HG03175 (cell line): ENCODE measurements around the gene HARS2.
"Not testable (repeated sequence)": the region's sequence is repeated elsewhere in the genome, so short reads cannot be mapped to it uniquely, and the experiment has no call there.

Experiments
- ATAC-seq: cut with Tn5 transposase; IDR thresholded peaks from one replicate; pipeline ENCODE4 v1.9.1; 2021; ENCODE audit warnings: mild to moderate bottlenecking, moderate library complexity; ENCODE audit not compliant: unreplicated experiment

HARS2 gene

GRCh38 chr5:140690941-140691924 is at the start of gene HARS2, which contains the start of gene HARS1:
HARS2 (plus strand) TSS chr5:140691455; CDS start chr5:140691649, 194 bp downstream.
HARS1 (minus strand) TSS chr5:140691370; CDS start chr5:140691304, 66 bp downstream.
- ATAC-seq = peak; percentile 99

DNA sequence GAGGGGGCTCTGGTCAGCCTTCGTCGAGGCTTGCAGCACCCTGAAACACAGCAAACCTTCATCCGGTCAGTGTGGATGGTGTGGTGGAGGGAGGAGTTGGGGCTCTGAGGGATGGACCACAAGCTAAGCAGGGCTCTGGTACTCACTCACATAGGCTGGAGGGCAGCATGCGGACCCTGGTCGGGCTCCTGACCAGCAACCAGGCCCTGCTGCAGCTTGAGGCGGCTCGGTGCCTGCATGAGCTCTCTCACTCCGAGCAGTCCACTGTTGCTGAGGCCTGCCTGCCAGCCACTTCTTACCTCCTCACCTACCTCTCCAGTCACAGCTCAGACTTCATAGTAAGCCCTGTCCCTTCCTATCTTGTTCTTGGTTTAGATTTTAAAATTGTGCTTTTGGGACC is 49.5 kb upstream of the HARS2 start:
- ATAC-seq = no peak

GRCh38 chr5:140642718-140643117 is 48.5 kb upstream of the HARS2 start:
- no peak for ATAC-seq

GRCh38 chr5:140647042-140647419 is 44.2 kb upstream of the HARS2 start:
- ATAC-seq = no peak

- no peak for ATAC-seq
Measured at GRCh38 chr5:140658870-140659269, 32.4 kb upstream of the HARS2 start.

GRCh38 chr5:140660371-140660770 is 30.9 kb upstream of the HARS2 start:
- ATAC-seq = not testable (repeated sequence)

GRCh38 chr5:140664030-140664358 is 27.3 kb upstream of the HARS2 start:
- no peak for ATAC-seq

- ATAC-seq = peak; percentile 97
Measured at GRCh38 chr5:140664359-140665119, 26.7 kb upstream of the HARS2 start, which contains the start of gene WDR55. WDR55 (plus strand) TSS chr5:140664904; CDS start chr5:140664913, 9 bp downstream.

DNA sequence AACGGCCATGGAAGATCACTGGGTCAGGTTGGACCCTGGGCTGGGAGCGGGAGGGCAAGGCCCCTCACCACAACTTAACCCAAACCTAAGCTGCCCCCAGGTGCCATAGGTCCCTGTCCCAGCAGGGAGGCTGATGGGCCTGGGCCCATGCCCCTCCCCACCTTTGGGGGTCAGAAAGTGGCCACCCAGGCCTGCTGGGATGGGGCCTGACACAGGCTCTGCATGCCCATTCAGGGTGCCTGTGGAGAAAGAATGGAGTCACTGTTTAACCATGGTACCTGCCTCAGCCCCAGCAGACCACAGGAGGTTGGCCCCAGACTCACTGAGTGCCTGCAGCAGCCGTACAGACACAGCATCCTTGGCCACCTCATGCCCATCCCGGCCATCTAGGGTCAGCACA is 20.2 kb upstream of the HARS2 start:
- not testable (repeated sequence) for ATAC-seq

- no peak for ATAC-seq
Measured at GRCh38 chr5:140671472-140672125, 19.7 kb upstream of the HARS2 start.

DNA sequence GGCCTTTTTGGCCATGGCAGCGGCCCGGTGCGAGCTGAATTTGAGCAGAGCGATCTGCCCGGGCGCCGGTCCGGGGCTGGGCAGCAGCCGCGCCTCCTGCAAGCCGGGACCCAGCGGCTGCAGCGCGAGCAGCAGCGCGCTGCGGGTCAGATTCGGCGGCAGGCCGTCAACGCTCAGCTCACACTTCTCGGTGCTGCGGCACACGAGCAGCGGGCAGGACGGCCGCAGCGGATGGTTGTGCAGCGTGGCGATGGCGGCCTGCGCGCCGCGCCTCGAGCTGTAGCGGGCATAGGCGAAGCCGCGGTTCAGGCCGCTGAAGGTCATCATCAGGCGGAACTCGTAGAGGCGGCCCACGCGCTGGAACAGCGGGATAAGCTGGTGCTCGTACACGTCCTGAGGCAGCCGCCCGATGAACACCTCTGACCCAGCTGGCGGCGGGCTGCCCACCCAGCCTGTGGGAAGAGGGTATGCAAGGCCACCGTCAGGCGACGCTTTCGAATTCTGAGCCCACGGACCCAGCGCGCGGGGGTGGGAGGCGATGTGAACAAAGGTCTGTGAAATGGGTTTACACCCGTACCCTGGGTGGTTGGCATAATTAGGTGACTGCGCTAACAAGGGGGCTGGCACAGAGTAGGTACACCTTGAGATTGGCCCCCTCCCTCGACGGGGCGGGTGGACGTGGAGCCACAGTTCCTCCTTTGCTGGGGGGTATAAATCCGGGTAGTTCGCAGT is 18.6 kb upstream of the HARS2 start:
- no peak for ATAC-seq

DNA sequence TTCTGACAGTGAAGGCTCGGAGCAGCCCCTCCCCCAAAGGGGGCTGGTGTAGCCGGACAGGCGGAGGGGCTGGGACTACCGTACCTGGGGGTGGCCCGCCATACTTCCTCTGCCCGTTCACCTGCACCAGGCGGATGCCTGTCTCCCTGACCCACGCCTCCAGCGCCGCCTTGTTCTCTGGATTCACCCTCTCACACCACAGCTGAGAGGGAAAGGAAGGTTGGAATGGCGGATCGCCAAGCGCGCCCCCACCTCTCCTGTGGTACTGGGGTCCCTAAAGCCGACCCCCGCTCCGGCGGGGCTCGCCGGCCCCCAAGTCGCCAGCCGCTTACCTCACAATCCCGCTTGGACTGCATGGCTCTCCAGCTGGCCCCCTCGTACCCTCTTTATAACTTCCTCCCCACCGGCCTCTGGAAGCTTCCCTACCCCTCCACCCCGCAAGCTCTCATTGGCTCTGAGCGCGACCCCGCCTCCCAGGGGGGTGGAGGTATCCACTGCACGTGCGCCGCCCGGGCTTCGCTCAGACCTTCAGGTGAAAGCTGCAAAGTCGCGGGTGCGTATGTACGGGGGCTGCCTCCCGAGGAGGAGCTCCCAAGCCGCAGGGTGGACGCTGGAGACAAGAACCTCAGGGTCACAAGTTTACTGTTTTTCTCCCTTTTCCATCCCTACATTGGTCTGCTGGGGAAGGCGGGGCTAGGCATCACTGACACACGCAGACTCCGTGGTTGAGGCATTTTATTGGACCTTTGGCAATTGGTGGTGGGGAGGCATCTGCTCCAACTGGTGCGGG is 17.9 kb upstream of the HARS2 start, which contains the start of gene DND1:
Gene DND1 (minus strand): TSS at position 390 of the 790 bp plus-strand sequence. CDS start 34 bp downstream, at position 356.
- ATAC-seq = no peak

- ATAC-seq = no peak
Measured at GRCh38 chr5:140674211-140674610, 17.0 kb upstream of the HARS2 start.

GRCh38 chr5:140674629-140675028 is 16.6 kb upstream of the HARS2 start:
- ATAC-seq = no peak

DNA sequence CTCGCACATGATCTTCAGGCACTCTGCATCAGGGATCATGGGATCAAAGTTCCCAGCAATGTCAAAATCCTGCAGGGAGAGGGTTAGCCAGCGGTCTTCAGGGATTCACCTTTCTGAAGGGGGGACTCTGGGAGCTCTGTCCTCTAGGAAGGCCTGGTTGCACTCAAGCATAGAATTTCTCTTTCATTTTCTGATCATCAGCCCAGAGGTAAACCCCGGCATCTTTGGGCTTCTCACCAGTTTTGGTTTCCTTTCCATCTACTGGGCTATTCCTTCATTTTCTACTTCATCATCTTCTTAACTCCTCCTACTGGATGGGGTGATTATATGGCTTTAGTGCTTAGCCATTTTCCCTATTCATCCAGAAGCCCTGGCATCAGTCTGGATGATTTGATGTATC is 13.3 kb upstream of the HARS2 start:
- peak; percentile 53 for ATAC-seq

- ATAC-seq = no peak
Measured at GRCh38 chr5:140678993-140679392, 12.3 kb upstream of the HARS2 start.

DNA sequence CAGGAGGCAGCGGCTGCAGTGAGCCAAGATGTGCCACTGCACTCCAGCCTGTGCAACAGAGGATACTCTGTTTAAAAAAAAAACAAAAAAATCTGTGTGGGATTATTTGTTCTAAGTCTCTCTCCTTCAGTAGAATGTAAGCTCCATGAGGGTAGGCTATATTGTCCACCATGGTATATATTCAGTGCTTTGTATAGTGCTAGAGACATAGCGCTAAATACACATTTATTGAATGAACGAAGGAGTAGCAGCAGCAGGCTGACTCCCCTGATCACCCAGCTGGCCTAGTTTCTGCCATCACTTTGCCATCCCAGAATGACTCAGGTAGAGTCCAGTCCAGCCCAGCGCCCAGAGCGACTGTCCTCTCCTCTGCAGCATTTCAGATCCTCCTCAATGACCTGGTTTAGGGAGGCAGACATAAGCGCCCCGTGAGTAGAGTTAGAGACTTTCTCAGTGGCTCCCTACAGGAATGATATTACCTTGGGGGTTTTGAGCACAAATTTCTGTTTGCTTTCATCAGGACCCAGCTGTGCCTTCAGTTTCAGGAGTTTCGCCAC is 801 bp upstream of the HARS2 start:
- no peak for ATAC-seq

DNA sequence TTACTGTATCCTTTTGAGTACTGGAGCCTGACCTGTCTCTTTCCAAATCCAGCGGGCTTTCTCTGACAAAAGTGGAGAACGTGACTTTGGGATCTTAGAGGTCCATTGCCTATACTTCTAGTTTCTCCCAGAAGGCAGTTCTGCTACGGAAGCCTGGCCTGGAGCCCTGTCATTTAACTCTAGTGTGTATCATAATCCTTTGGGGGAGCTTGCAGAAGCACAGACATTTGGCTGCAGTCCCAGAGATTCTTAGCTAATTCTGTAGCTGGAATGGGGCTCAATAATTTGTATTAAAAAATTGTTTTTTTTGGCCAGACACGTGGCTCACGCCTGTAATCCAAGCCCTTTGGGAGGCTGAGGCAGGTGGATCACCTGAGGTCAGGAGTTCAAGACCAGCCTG is 3.0 kb downstream of the HARS2 start:
- no peak for ATAC-seq

DNA sequence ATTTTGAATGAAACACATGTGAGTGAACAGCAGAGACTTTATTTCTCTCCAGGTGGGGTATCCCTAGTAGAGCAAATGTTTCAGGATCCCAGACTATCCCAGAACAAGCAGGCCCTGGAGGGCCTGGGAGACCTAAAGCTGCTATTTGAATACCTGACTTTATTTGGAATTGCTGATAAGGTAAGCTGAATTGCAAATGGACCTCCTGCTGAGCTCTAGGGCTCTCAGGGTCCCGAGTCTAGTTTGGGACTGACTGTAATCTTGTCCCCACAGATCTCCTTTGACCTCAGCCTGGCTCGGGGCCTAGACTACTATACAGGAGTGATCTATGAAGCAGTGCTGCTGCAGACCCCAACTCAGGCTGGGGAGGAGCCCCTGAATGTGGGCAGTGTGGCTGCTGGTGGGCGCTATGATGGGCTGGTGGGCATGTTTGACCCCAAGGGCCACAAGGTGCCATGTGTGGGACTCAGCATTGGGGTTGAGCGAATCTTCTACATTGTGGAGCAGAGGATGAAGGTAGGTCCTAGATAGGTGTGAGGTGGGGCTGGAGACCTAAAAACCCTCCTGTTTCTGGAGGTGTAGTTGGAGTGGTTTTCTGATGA is 5.7 kb downstream of the HARS2 start:
- no peak for ATAC-seq
